H9 (cell line): ENCODE measurements around the gene GPATCH11. TPM values are rescaled to one million over a fixed set of nuclear protein-coding genes. Genes with fewer than 3 reads are reported as not detected.

Experiments
- DNase-seq: peaks from one replicate; pipeline ENCODE4 v3.0.0-alpha.2; 2017
- H2AFZ ChIP-seq: one replicate; pipeline ENCODE4 v1.6.1; 2013; ENCODE audit warnings: mild to moderate bottlenecking, low read length, control low read depth, moderate library complexity
- H2AK5ac ChIP-seq: 2 replicates; pipeline ENCODE4 v1.6.1; 2013; ENCODE audit warnings: low read length, control low read depth, mixed read lengths; ENCODE audit not compliant: insufficient read length
- H2BK120ac ChIP-seq: one replicate; pipeline ENCODE4 v1.6.1; 2013; ENCODE audit warnings: low read depth, mild to moderate bottlenecking, low read length, control low read depth, inconsistent platforms; ENCODE audit not compliant: poor library complexity, severe bottlenecking
- H2BK12ac ChIP-seq: 2 replicates; pipeline ENCODE4 v1.6.1; 2013; ENCODE audit warnings: low read length, control low read depth, mixed read lengths, low read depth; ENCODE audit not compliant: insufficient read length
- H2BK15ac ChIP-seq: 2 replicates; pipeline ENCODE4 v1.6.1; 2013; ENCODE audit warnings: low read depth, low read length, control low read depth
- H2BK20ac ChIP-seq: one replicate; pipeline ENCODE4 v1.6.1; 2013; ENCODE audit warnings: low read depth, mild to moderate bottlenecking, low read length, control low read depth, inconsistent platforms; ENCODE audit not compliant: poor library complexity, severe bottlenecking
- H2BK5ac ChIP-seq: 2 replicates; pipeline ENCODE4 v1.6.1; 2013; ENCODE audit warnings: low read length, control low read depth, mixed read lengths; ENCODE audit not compliant: insufficient read length
- H3K14ac ChIP-seq: 2 replicates; pipeline ENCODE4 v1.6.1; 2013; ENCODE audit warnings: low read length, control low read depth; ENCODE audit not compliant: insufficient read depth
- H3K18ac ChIP-seq: 2 replicates; pipeline ENCODE4 v1.6.1; 2013; ENCODE audit warnings: low read depth, mild to moderate bottlenecking, mixed read lengths, low read length, control low read depth; ENCODE audit not compliant: insufficient read length
- H3K23ac ChIP-seq: 2 replicates; pipeline ENCODE4 v1.6.1; 2013; ENCODE audit warnings: low read length, control low read depth, mixed read lengths, low read depth; ENCODE audit not compliant: insufficient read length
- H3K23me2 ChIP-seq: 2 replicates; pipeline ENCODE4 v1.6.1; 2013; ENCODE audit warnings: low read depth, mild to moderate bottlenecking, mixed read lengths, low read length, control low read depth; ENCODE audit not compliant: insufficient read length, poor library complexity, severe bottlenecking
- H3K27ac ChIP-seq: 2 replicates; pipeline ENCODE4 v1.5.1; 2013; ENCODE audit warnings: low read length, control low read depth, mixed read lengths, low read depth; ENCODE audit not compliant: insufficient read length
- H3K27me3 ChIP-seq: 2 replicates; pipeline ENCODE4 v1.6.1; 2013; ENCODE audit warnings: low read length, control low read depth, inconsistent platforms; ENCODE audit not compliant: insufficient read depth
- H3K4ac ChIP-seq: 2 replicates; pipeline ENCODE4 v1.6.1; 2013; ENCODE audit warnings: low read depth, mild to moderate bottlenecking, control low read depth, inconsistent platforms, low read length, moderate library complexity
- H3K4me1 ChIP-seq: 2 replicates; pipeline ENCODE4 v1.6.1; 2013; ENCODE audit warnings: low read length, control low read depth, inconsistent platforms; ENCODE audit not compliant: insufficient read depth
- H3K4me2 ChIP-seq: 2 replicates; pipeline ENCODE4 v1.6.1; 2013; ENCODE audit warnings: low read length, control low read depth, mixed read lengths; ENCODE audit not compliant: insufficient read length, insufficient read depth
- H3K56ac ChIP-seq: 2 replicates; pipeline ENCODE4 v1.6.1; 2013; ENCODE audit warnings: low read depth, mild to moderate bottlenecking, mixed read lengths, low read length, control low read depth; ENCODE audit not compliant: insufficient read length
- H3K79me1 ChIP-seq: 2 replicates; pipeline ENCODE4 v1.6.1; 2013; ENCODE audit warnings: low read depth, mild to moderate bottlenecking, moderate library complexity, low read length, control low read depth, inconsistent platforms; ENCODE audit not compliant: insufficient read depth, poor library complexity, severe bottlenecking
- H3K79me2 ChIP-seq: 2 replicates; pipeline ENCODE4 v1.6.1; 2013; ENCODE audit warnings: low read length, control low read depth, inconsistent platforms; ENCODE audit not compliant: insufficient read depth
- H3K9ac ChIP-seq: 2 replicates; pipeline ENCODE4 v1.6.1; 2013; ENCODE audit warnings: low read length, control low read depth, mixed read lengths; ENCODE audit not compliant: insufficient read length; ENCODE audit errors: extremely low read depth
- H3K9me3 ChIP-seq: one replicate; pipeline ENCODE4 v1.6.1; 2013; ENCODE audit warnings: low read depth, low read length, inconsistent platforms; ENCODE audit not compliant: control insufficient read depth
- H3T11ph ChIP-seq: one replicate; pipeline ENCODE4 v1.6.1; 2013; ENCODE audit warnings: mild to moderate bottlenecking, low read length, control low read depth, inconsistent platforms
- H4K20me1 ChIP-seq: one replicate; pipeline ENCODE4 v1.6.1; 2013; ENCODE audit not compliant: control insufficient read depth, insufficient read length, insufficient read depth
- H4K5ac ChIP-seq: 2 replicates; pipeline ENCODE4 v1.6.1; 2013; ENCODE audit warnings: low read depth, mild to moderate bottlenecking, mixed read lengths, low read length, control low read depth; ENCODE audit not compliant: insufficient read length
- H4K8ac ChIP-seq: replicated peaks from 2 replicates; pipeline ENCODE4 v1.6.1; 2013; ENCODE audit warnings: low read length, control low read depth, mixed read lengths, low read depth; ENCODE audit not compliant: insufficient read length
- H4K91ac ChIP-seq: 2 replicates; pipeline ENCODE4 v1.6.1; 2013; ENCODE audit warnings: low read depth, mild to moderate bottlenecking, moderate library complexity, mixed read lengths, low read length, control low read depth; ENCODE audit not compliant: insufficient read length
- H3K27ac Mint-ChIP-seq, 3 experiments: 2 replicates in 2 of 3; 3 replicates in 1 of 3; pipeline ENCODE4 v1.8.0; 2020 to 2021; ENCODE audit warnings: mixed read lengths in 3 of 3, mild to moderate bottlenecking in 1 of 3, moderate library complexity in 1 of 3
- H3K27me3 Mint-ChIP-seq: 2 replicates; pipeline ENCODE4 v1.8.0; 2021; ENCODE audit warnings: low read depth, mild to moderate bottlenecking, moderate library complexity, mixed read lengths
- H3K36me3 Mint-ChIP-seq, 3 experiments: 2 replicates in 2 of 3; 3 replicates in 1 of 3; pipeline ENCODE4 v1.8.0; 2020 to 2021; ENCODE audit warnings: low read depth in 3 of 3, mixed read lengths in 3 of 3; ENCODE audit not compliant: insufficient read depth in 1 of 3
- H3K4me1 Mint-ChIP-seq, 2 experiments: 2 replicates each; pipeline ENCODE4 v1.8.0; 2020; ENCODE audit warnings: mixed read lengths in 2 of 2
- H3K4me3 Mint-ChIP-seq, 2 experiments: 2 replicates in 1 of 2; 3 replicates in 1 of 2; pipeline ENCODE4 v1.8.0; 2020 to 2021; ENCODE audit warnings: mild to moderate bottlenecking in 2 of 2, mixed read lengths in 2 of 2, moderate library complexity in 1 of 2
- H3K9me3 Mint-ChIP-seq, 2 experiments: 2 replicates in 1 of 2; 3 replicates in 1 of 2; pipeline ENCODE4 v1.8.0; 2020; ENCODE audit warnings: mild to moderate bottlenecking in 2 of 2, mixed read lengths in 2 of 2, moderate library complexity in 1 of 2
- CTCF ChIP-seq: fragments of 200-600 bp; sonication (generic); conservative IDR thresholded peaks from 3 replicates; pipeline ENCODE4 v1.8.0; 2021; ENCODE audit warnings: antibody characterized with exemption, mild to moderate bottlenecking
- WGBS: extraction: QIAGEN DNeasy Blood & Tissue Kit; methylation state at CpG from one replicate; pipeline ENCODE4 v1.1.7; 2013; ENCODE audit warnings: missing lambda C conversion rate, low lambda C conversion rate, mixed read lengths; ENCODE audit not compliant: insufficient read length; ENCODE audit errors: extremely low coverage; 5-methylcytosine and 5-hydroxymethylcytosine counted together
- total RNA-seq: library from RNA; stranded (reverse); gene quantifications from 2 replicates; pipeline ENCODE4 v1.2.1, GENCODE V29; 2021

GPATCH11 gene
- total RNA-seq, 1 experiment from 2014 or later, result 3.1 TPM

DNA sequence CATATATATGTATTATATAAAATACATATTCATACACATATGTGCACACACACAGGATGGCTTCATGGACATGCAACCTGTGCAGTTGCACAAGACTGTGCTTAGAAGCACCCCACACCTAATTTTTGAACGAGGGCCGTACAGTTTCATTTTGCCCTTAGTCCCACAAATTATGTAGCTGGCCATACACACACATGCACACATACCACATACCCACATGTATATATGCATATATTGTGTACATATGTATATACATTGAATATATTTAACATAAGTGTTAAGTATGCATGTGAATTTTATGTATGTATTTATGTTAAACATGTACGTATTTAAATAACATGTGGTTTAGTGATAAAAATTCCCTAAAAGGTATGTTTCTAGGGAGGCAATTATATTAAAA is 18.3 kb downstream of the GPATCH11 start:
- Histone ChIP-seq H3K23me2 (no peaks in the 10 kb centered on the region), H3K14ac (no peak overlapping the region), H4K20me1 (no peaks in the 10 kb centered on the region), H3T11ph (no peak overlapping the region), H4K91ac (no peak overlapping the region), H2BK12ac (no peak overlapping the region), H2BK5ac (no peak overlapping the region), H3K27ac (no peak overlapping the region), H3K9ac (no peak overlapping the region), H3K4me1 (no peaks in the 10 kb centered on the region), H4K8ac (no peak overlapping the region), H3K56ac (no peak overlapping the region), H4K5ac (no peak overlapping the region), H2BK20ac (no peak overlapping the region), H2AFZ (no peak overlapping the region), H3K18ac (no peak overlapping the region), H3K9me3 (no peaks in the 10 kb centered on the region), H2BK15ac (no peak overlapping the region), H3K23ac (no peak overlapping the region), H3K27me3 (no peaks in the 10 kb centered on the region), H3K4me2 (no peak overlapping the region), H3K79me2 (no peaks in the 10 kb centered on the region), H3K4ac (no peak overlapping the region), H2BK120ac (no peak overlapping the region), H3K79me1 (no peaks in the 10 kb centered on the region), H2AK5ac (no peak overlapping the region)
- no peak for TF ChIP-seq CTCF
- DNase-seq, result no peak
- no CpG with 5 or more reads among the region's 3 CpGs for WGBS
- no peaks in the 10 kb centered on the region for H3K27me3 Mint-ChIP-seq
- H3K9me3 Mint-ChIP-seq, result no peaks in the 10 kb centered on the region
- H3K36me3 Mint-ChIP-seq, result peaks cover 3 to 34% (median 23%) of the 10 kb centered on the region in 3 experiments; a peak in 5 of 7 replicates
- H3K4me1 Mint-ChIP-seq, result peaks cover 11 to 20% of the 10 kb centered on the region in 2 experiments
- no peak overlapping the region for H3K27ac Mint-ChIP-seq
- H3K4me3 Mint-ChIP-seq, result no peak overlapping the region
